ENCODE measurements around the gene C19orf67. TPM values are rescaled to one million over a fixed set of nuclear protein-coding genes. Genes with fewer than 3 reads are reported as not detected.

Gene C19orf67
- total and polyA plus RNA-seq, 2 of the 13 experiments (the other 11 are each of a cell fraction or from before 2014, with no cell fraction given), result 0.11 to 0.32 TPM

GRCh38 chr19:14031719-14032480 is 53.7 kb downstream of the C19orf67 start, which contains the start of gene IL27RA (continued):
- TF ChIP-seq NCOA1 (CRISPR knock-in tag; IDR thresholded peaks at IDR 0.05), result no peak
- no peak for TF ChIP-seq CBX2 (IDR thresholded peaks at IDR 0.05; ENCODE audit: low read depth, low read length)
- TF ChIP-seq CBX2 (CRISPR knock-in tag; IDR thresholded peaks at IDR 0.05; ENCODE audit: low read depth), result no peak
- TF ChIP-seq STAG1 (CRISPR knock-in tag; IDR thresholded peaks at IDR 0.05), result peak; percentile 59
- TF ChIP-seq, protein P1, sequence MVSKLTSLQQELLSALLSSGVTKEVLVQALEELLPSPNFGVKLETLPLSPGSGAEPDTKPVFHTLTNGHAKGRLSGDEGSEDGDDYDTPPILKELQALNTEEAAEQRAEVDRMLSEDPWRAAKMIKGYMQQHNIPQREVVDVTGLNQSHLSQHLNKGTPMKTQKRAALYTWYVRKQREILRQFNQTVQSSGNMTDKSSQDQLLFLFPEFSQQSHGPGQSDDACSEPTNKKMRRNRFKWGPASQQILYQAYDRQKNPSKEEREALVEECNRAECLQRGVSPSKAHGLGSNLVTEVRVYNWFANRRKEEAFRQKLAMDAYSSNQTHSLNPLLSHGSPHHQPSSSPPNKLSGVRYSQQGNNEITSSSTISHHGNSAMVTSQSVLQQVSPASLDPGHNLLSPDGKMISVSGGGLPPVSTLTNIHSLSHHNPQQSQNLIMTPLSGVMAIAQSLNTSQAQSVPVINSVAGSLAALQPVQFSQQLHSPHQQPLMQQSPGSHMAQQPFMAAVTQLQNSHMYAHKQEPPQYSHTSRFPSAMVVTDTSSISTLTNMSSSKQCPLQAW (CRISPR knock-in tag; IDR thresholded peaks at IDR 0.05), result no peak
- 0 out of 2 replicates have a peak, but pooled peaks have one; percentile 16 for TF ChIP-seq PITX1 (CRISPR knock-in tag; IDR thresholded peaks at IDR 0.05)
- no peak for TF ChIP-seq ZNF326 (CRISPR knock-in tag; IDR thresholded peaks at IDR 0.05; ENCODE audit: borderline replicate concordance)
- TF ChIP-seq ZNF710 (CRISPR knock-in tag; IDR thresholded peaks at IDR 0.05; ENCODE audit: borderline replicate concordance), result peak; percentile 59; the same call in 1 of the 2 replicates
- TF ChIP-seq, protein P2, sequence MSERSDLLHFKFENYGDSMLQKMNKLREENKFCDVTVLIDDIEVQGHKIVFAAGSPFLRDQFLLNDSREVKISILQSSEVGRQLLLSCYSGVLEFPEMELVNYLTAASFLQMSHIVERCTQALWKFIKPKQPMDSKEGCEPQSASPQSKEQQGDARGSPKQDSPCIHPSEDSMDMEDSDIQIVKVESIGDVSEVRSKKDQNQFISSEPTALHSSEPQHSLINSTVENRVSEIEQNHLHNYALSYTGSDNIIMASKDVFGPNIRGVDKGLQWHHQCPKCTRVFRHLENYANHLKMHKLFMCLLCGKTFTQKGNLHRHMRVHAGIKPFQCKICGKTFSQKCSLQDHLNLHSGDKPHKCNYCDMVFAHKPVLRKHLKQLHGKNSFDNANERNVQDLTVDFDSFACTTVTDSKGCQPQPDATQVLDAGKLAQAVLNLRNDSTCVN (CRISPR knock-in tag; IDR thresholded peaks at IDR 0.05; ENCODE audit: borderline replicate concordance), result no peak
- TF ChIP-seq ELF1 (CRISPR knock-in tag; IDR thresholded peaks at IDR 0.05), result peak; percentile 50; the same call in 1 of the 2 replicates
- peak; percentile 84; the same call in 1 of the 2 replicates for TF ChIP-seq CREBL2 (CRISPR knock-in tag; IDR thresholded peaks at IDR 0.05; ENCODE audit: borderline replicate concordance)
- 0 out of 2 replicates have a peak, but pooled peaks have one; percentile 45 for TF ChIP-seq KAT7 (CRISPR knock-in tag; IDR thresholded peaks at IDR 0.05; ENCODE audit: borderline replicate concordance)
- TF ChIP-seq, protein P3, sequence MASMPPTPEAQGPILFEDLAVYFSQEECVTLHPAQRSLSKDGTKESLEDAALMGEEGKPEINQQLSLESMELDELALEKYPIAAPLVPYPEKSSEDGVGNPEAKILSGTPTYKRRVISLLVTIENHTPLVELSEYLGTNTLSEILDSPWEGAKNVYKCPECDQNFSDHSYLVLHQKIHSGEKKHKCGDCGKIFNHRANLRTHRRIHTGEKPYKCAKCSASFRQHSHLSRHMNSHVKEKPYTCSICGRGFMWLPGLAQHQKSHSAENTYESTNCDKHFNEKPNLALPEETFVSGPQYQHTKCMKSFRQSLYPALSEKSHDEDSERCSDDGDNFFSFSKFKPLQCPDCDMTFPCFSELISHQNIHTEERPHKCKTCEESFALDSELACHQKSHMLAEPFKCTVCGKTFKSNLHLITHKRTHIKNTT (CRISPR knock-in tag; IDR thresholded peaks at IDR 0.05), result no peak
- TF ChIP-seq ZMYM4 (CRISPR knock-in tag; IDR thresholded peaks at IDR 0.05), result 0 out of 2 replicates have a peak, but pooled peaks have one; percentile 12
- no peak for TF ChIP-seq IKZF4 (CRISPR knock-in tag; IDR thresholded peaks at IDR 0.05; ENCODE audit: borderline replicate concordance, low read depth, not compliant biosample characterization)
- TF ChIP-seq ZNF136 (CRISPR knock-in tag; IDR thresholded peaks at IDR 0.05; ENCODE audit: low read depth), result peak; percentile 51; the same call in 1 of the 2 replicates
- TF ChIP-seq TEAD2 (CRISPR knock-in tag; IDR thresholded peaks at IDR 0.05), result 0 out of 2 replicates have a peak, but pooled peaks have one; percentile 5
- TF ChIP-seq SRSF4 (IDR thresholded peaks at IDR 0.05; ENCODE audit: low read depth, low read length, poor library complexity, severe bottlenecking), result no peak
- TF ChIP-seq ZNF513 (CRISPR knock-in tag; conservative IDR thresholded peaks at IDR 0.05), result no peak
- TF ChIP-seq KLF15 (CRISPR knock-in tag; IDR thresholded peaks at IDR 0.05; ENCODE audit: borderline replicate concordance), result no peak
- TF ChIP-seq NR3C1 (CRISPR knock-in tag; IDR thresholded peaks at IDR 0.05), result no peak
